Measurements from ENCODE around the gene STPG3.

DNA sequence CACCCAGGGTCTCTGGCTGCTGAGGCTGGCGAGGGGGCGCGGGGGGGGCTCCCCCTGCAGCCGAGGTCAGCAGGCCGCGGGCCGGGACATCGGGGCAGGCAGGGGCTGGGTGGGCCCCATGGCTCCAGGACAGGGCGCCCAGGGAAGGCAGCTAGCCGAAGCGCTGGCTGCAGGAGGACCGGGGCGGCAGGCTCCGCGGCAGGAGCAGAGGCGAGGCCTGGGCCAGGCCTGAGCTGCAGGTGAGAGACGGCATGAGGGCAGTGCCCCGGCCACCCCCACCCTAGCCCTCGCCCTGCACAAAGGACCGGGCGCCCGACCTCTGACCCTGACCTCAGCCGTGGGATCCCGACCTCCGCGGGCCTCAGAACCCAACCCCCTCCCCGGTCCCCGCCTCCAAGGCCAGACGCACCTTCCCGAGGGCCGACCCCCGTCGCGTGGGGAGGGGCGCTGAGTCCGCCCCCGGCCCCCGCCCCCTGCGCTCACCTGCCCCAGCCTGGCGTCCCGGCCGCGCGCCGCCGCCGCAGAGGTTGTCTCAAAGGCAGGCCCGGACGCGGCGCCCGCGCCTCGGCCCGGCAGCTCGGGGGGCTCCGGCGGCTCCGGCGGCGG lies 29.5 kb upstream of the STPG3 start:
- TF ChIP-seq CTCF (IDR thresholded peaks at IDR 0.05; ENCODE audit: low read length), result no peak
- no peak for TF ChIP-seq EZH2phosphoT487 (IDR thresholded peaks at IDR 0.05; ENCODE audit: low read length)

Data from MM.1S (cell line).